Mucosa of descending colon (tissue), 3 donors: ENCODE data around the gene ESPN. TPM values are rescaled to one million over a fixed set of nuclear protein-coding genes. Genes with fewer than 3 reads are reported as not detected.

ENCODE experiments used
- ATAC-seq: fragments of 200-7000 bp; cut with Tn5 transposase; one replicate; pipeline ENCODE4 v1.9.1; 2020; ENCODE audit warnings: mild to moderate bottlenecking, moderate library complexity
- DNase-seq, 3 donors: peaks; one replicate each; pipeline ENCODE4 v3.0.0-alpha.2; 2020
- H3K36me3 ChIP-seq: fragments of 200-600 bp; one replicate; pipeline ENCODE4 v1.8.0; 2021; ENCODE audit warnings: low read depth, mild to moderate bottlenecking
- H3K4me1 ChIP-seq: fragments of 200-600 bp; one replicate; pipeline ENCODE4 v1.8.0; 2021; ENCODE audit warnings: low read depth, mild to moderate bottlenecking
- H3K4me3 ChIP-seq: fragments of 200-600 bp; one replicate; pipeline ENCODE4 v1.8.0; 2021; ENCODE audit warnings: mild to moderate bottlenecking
- H3K9me3 ChIP-seq: fragments of 200-600 bp; one replicate; pipeline ENCODE4 v1.8.0; 2021; ENCODE audit warnings: mild to moderate bottlenecking
- intact Hi-C, 2 donors: fragments of 100-400 bp; cut with DNase I in 1 of 2; cut with micrococcal nuclease in 1 of 2; formaldehyde crosslinking; loops; one replicate each; pipeline versions ENCODE4 v1.11.0 to v1.11.1; 2022; cut with DNase I, micrococcal nuclease
- total RNA-seq, 3 donors: library from RNA; stranded (reverse); fragmentation: NEBNext Ultra II Directional in 2 of 3; extraction: Animal tissue kit (Norgen Biotek cat#: 25700) in 2 of 3; gene quantifications; one replicate each; pipeline versions ENCODE4 v1.2.1 to v1.2.4, GENCODE V29; 2021 to 2023
- TF ChIP-seq, protein P1 (sequence below): fragments of 200-600 bp; IDR thresholded peaks from one replicate; pipeline ENCODE4 v1.8.0; 2022; ENCODE audit warnings: antibody characterized with exemption, mild to moderate bottlenecking
- donor health status: DM: no; HTN: no; CAD: no; lungs with moderate emphysema.
- donor health status: DM: no; HTN: no; CAD: no.
- donor health status: DM: no; HTN: yes; CAD: no.

Gene ESPN
- total RNA-seq, 3 donors from 2014 or later: 65.7 to 137 (median 124) TPM

DNA sequence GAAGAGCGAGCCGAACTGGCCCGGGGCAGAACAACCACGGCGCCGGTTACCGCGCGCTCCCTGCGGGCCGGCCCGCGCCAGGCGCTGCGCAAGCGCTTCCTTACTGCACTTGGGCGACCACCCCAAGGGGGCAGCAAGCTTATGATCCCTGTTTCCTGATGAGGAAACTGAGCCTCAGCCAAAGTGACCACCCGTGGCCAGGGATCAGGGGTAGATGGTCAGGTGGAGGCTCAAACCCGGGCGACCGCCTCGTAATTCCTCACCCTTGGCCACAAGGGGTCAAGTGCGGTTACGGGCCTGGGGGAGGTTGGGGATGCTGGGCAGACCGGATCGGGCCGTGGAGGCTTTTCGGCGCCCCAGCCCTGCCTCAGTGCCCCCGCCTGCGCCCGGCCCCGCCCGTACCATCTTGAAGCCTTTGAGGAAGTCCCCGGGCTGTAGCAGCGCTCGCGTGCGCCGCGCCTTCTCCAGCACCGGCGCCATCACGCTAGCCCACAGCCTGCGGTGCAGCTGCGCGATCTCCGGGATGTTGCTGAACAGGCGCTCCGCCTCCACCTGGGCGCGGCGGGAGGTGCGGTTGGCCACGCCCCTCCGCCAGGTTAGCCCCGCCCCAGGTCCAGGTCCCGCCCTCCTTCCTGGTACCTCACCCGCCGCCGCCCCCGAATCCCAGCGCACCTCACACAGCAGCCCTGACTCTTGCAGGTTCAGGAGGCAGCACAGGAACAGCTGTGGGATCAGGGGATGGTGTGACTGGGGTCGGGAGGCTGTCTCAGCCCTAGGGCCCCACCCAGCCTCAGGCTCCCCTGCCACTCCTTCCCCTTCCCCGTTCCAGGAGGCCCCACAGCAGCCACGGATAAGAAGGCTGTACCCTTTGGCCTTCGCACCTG lies 46.8 kb downstream of the ESPN start:
- peak; percentile 80 for ATAC-seq
- no peaks in the 10 kb centered on the region for H3K36me3 ChIP-seq
- H3K4me3 ChIP-seq: no peak overlapping the region
- peak; percentile 92 to 95 (median 94) for DNase-seq
- H3K9me3 ChIP-seq: no peaks in the 10 kb centered on the region
- intact Hi-C loops: no loop called here
- H3K4me1 ChIP-seq: peaks cover 38% of the 10 kb centered on the region
- TF ChIP-seq, protein P1, sequence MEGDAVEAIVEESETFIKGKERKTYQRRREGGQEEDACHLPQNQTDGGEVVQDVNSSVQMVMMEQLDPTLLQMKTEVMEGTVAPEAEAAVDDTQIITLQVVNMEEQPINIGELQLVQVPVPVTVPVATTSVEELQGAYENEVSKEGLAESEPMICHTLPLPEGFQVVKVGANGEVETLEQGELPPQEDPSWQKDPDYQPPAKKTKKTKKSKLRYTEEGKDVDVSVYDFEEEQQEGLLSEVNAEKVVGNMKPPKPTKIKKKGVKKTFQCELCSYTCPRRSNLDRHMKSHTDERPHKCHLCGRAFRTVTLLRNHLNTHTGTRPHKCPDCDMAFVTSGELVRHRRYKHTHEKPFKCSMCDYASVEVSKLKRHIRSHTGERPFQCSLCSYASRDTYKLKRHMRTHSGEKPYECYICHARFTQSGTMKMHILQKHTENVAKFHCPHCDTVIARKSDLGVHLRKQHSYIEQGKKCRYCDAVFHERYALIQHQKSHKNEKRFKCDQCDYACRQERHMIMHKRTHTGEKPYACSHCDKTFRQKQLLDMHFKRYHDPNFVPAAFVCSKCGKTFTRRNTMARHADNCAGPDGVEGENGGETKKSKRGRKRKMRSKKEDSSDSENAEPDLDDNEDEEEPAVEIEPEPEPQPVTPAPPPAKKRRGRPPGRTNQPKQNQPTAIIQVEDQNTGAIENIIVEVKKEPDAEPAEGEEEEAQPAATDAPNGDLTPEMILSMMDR: no peak

DNA sequence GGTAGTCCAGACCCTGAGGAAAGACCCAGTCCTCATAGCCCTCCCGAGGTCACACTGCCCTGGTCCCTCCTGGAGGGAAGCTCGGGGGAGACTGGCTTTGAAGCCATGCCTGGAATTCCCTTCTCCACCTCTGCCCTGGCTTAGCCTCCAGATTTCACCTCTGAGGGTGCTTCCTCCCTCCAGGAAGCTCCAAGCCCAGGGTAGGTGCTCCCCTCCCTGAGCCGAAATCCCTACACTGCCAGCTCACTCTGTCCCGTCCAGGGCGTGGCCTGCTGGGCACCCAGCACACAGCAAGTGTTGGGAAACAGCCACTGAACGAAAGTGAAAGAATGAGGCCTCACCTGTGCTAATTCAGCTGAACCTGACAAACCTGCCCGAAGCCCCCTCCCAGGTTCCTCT lies 47.4 kb downstream of the ESPN start:
- TF ChIP-seq, protein P1: no peak
- H3K4me1 ChIP-seq: peaks cover 43% of the 10 kb centered on the region
- H3K4me3 ChIP-seq: no peak overlapping the region
- ATAC-seq (peak; percentile 78), DNase-seq (peak; percentile 87 to 92 (median 87))
- no peaks in the 10 kb centered on the region for H3K9me3 ChIP-seq
- intact Hi-C loops: no loop called here
- no peaks in the 10 kb centered on the region for H3K36me3 ChIP-seq

DNA sequence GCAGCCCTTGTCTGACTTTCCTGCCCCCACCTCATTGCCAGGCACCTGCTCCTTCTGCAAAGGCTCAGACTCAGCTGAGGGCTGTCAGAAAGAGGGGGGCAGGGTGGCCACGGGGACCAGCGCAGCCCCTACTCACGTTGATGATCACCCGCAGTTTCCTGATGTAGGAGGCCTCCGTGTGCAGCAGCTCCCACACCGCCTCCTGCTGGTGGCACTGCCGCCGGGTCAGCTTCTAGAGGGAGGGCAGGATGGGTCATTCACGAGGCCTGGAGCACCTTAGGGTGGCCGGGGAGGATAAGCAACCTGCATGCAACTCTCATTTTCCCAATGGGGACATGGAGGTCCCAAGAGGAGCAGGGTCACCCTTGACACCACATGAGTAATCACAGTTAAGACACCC lies 47.8 kb downstream of the ESPN start:
- intact Hi-C loops: no loop called here
- peak; percentile 19 for ATAC-seq
- H3K4me1 ChIP-seq: peaks cover 43% of the 10 kb centered on the region
- H3K36me3 ChIP-seq: no peaks in the 10 kb centered on the region
- TF ChIP-seq, protein P1: peak; percentile 45
- no peaks in the 10 kb centered on the region for H3K9me3 ChIP-seq
- DNase-seq: peak in 2 of 3 donors; percentile 80 to 82
- no peak overlapping the region for H3K4me3 ChIP-seq

DNA sequence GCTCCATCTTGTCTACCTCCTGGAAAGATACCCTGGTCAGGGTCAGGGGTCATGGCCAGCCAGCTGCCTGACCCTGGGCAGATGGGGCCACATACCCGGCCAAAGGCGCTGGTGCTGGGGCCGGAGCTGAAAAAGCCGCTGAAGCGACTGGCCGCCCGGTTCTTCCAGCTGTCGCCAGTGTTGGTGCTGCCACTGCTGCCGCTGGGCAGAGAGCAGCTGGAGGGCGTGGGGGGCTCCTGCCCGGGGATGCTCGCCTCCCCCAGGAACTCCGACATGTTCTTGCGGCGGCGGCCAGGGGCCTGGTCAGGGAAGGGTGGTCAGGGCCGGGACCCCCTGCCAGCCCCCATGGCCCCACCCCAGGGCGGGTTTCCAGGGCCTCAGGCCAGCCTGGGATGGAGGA lies 48.6 kb downstream of the ESPN start:
- TF ChIP-seq, protein P1: no peak
- Histone ChIP-seq H3K4me3 (no peak overlapping the region), H3K9me3 (no peaks in the 10 kb centered on the region), H3K36me3 (no peaks in the 10 kb centered on the region), H3K4me1 (peaks cover 43% of the 10 kb centered on the region)
- DNase-seq (no peak), ATAC-seq (no peak)
- intact Hi-C loops: no loop called here

DNA sequence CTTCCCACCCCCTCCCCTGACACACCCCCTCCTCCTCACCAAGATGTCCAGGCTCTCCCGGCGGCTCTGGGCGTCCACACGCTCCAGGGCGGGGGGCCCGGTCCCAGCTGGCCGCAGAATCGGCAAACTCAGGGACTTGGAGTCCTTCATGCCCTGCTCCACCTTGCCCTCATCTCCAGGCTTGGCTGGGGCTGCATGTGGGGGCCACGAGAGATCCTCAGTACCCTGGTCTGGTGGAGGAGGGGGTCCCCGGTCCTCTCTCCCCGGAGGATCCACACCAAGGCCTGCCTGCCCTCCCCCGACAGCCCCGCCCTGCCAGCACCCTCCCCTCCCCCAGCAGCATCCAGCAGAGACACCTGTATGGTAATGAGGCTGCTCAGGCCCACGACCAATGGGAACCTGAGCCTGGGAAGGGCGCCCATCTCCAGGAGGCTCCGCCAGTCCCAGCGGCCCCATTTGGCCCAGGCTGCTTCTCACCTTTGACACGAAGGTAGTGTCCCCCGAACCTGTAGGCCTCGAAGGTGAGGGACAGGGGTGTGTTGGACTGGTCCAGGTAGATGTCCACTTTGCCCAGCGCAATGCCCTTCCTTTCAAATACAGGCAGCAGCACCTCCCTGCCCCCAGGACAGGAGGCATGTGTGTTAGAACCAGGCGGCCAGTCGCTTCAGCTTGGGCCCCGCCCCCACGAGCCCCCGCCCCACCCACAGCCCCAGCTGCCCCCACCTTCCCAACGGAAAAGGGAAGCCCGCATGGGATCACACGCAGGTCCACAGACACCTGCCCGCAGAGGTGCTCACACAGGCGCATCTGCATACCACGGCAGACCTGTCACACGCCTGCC lies 49.6 kb downstream of the ESPN start:
- Histone ChIP-seq H3K4me3 (no peak overlapping the region), H3K4me1 (peaks cover 43% of the 10 kb centered on the region), H3K9me3 (no peaks in the 10 kb centered on the region), H3K36me3 (no peaks in the 10 kb centered on the region)
- DNase-seq (peak; percentile 74 to 84 (median 75)), ATAC-seq (peak; percentile 44)
- TF ChIP-seq, protein P1: no peak
- intact Hi-C loops: no loop called here
